Measurements from ENCODE around the gene ANO7.

Gene ANO7

DNA sequence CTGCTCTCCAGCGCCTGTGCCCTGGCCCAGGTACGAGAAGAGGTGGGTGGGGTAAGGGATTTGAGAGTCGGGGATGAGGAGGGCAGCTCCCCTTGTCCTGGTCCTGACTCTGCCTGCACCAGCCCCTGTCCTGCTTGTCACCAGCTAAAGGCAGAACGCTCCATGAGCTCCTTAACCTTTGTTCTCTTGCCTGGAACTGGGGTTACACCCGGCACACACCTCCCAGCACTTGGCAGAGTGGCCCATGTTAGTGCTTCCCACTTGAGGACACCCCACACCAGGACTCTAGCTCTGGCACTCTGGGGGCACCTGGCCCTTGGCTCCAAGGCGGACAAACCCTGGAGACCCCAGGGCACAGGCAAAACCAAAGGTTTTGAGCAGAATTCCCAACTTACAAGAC, 19.2 kb downstream of the ANO7 start:
- ATAC-seq = no peak
- TF ChIP-seq, protein P1, sequence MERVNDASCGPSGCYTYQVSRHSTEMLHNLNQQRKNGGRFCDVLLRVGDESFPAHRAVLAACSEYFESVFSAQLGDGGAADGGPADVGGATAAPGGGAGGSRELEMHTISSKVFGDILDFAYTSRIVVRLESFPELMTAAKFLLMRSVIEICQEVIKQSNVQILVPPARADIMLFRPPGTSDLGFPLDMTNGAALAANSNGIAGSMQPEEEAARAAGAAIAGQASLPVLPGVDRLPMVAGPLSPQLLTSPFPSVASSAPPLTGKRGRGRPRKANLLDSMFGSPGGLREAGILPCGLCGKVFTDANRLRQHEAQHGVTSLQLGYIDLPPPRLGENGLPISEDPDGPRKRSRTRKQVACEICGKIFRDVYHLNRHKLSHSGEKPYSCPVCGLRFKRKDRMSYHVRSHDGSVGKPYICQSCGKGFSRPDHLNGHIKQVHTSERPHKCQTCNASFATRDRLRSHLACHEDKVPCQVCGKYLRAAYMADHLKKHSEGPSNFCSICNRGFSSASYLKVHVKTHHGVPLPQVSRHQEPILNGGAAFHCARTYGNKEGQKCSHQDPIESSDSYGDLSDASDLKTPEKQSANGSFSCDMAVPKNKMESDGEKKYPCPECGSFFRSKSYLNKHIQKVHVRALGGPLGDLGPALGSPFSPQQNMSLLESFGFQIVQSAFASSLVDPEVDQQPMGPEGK (CRISPR knock-in tag; IDR thresholded peaks at IDR 0.05; ENCODE audit: borderline replicate concordance) = no peak
- TF ChIP-seq ZC3H10 (CRISPR knock-in tag; IDR thresholded peaks at IDR 0.05) = no peak
- TF ChIP-seq PPARA (CRISPR knock-in tag; IDR thresholded peaks at IDR 0.05; ENCODE audit: borderline replicate concordance) = no peak
- no peak for TF ChIP-seq ZFP30 (CRISPR knock-in tag; IDR thresholded peaks at IDR 0.05)
- TF ChIP-seq, protein P2, sequence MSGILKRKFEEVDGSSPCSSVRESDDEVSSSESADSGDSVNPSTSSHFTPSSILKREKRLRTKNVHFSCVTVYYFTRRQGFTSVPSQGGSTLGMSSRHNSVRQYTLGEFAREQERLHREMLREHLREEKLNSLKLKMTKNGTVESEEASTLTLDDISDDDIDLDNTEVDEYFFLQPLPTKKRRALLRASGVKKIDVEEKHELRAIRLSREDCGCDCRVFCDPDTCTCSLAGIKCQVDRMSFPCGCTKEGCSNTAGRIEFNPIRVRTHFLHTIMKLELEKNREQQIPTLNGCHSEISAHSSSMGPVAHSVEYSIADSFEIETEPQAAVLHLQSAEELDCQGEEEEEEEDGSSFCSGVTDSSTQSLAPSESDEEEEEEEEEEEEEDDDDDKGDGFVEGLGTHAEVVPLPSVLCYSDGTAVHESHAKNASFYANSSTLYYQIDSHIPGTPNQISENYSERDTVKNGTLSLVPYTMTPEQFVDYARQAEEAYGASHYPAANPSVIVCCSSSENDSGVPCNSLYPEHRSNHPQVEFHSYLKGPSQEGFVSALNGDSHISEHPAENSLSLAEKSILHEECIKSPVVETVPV (CRISPR knock-in tag; IDR thresholded peaks at IDR 0.05) = no peak
- no peak for TF ChIP-seq ZNF8 (CRISPR knock-in tag; IDR thresholded peaks at IDR 0.05)
- TF ChIP-seq SNAI2 (CRISPR knock-in tag; IDR thresholded peaks at IDR 0.05) = no peak
- TF ChIP-seq CSDC2 (CRISPR knock-in tag; IDR thresholded peaks at IDR 0.05) = no peak
- no peak for TF ChIP-seq ESRRG (CRISPR knock-in tag; IDR thresholded peaks at IDR 0.05)
- no peak for TF ChIP-seq TOX (CRISPR knock-in tag; IDR thresholded peaks at IDR 0.05; ENCODE audit: borderline replicate concordance)
- no peak for TF ChIP-seq TSHZ2 (CRISPR knock-in tag; IDR thresholded peaks at IDR 0.05)

DNA sequence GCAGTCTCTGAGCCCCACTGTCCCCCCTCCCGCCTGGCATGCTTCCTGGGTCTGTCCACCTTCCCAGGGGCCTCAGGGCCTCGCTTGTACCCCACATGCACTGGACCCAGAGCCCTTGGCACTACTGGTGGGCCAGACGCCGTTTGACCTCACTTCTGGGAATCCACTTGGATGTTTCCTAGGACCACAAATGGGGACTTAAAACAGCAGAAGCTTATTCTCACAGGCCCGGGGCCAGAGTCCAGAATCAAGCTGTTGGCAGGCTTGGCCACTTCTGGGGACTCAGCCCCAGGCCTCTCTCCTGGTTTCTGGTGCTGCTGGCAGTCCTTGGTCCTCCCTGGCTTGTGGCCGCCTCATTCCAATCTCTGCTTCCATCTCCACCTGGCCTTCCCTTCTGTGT, 19.6 kb downstream of the ANO7 start:
- TF ChIP-seq TCF4 (CRISPR knock-in tag; IDR thresholded peaks at IDR 0.05; ENCODE audit: borderline replicate concordance) (no peak), ARNTL (CRISPR knock-in tag; IDR thresholded peaks at IDR 0.05; ENCODE audit: borderline replicate concordance, low read depth) (no peak), BACH2 (CRISPR knock-in tag; IDR thresholded peaks at IDR 0.05; ENCODE audit: borderline replicate concordance) (no peak), ZFP3 (CRISPR knock-in tag; IDR thresholded peaks at IDR 0.05) (no peak), CSDC2 (CRISPR knock-in tag; IDR thresholded peaks at IDR 0.05) (no peak), TSHZ2 (CRISPR knock-in tag; IDR thresholded peaks at IDR 0.05) (no peak), TOX (CRISPR knock-in tag; IDR thresholded peaks at IDR 0.05; ENCODE audit: borderline replicate concordance) (no peak), ZNF565 (CRISPR knock-in tag; conservative IDR thresholded peaks at IDR 0.05; ENCODE audit: low read depth) (no peak), ISL1 (CRISPR knock-in tag; IDR thresholded peaks at IDR 0.05) (no peak)
- TF ChIP-seq, protein P1 (CRISPR knock-in tag; IDR thresholded peaks at IDR 0.05; ENCODE audit: borderline replicate concordance) = no peak
- no peak for ATAC-seq

DNA sequence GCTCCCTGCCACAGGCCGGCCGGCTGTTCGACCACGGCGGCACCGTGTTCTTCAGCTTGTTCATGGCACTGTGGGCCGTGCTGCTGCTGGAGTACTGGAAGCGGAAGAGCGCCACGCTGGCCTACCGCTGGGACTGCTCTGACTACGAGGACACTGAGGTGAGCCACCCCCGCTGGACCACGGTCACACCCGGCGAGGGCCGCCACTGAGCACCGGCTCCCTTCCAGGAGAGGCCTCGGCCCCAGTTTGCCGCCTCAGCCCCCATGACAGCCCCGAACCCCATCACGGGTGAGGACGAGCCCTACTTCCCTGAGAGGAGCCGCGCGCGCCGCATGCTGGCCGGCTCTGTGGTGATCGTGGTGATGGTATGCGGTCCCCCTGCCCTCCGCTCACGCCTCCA, 20.8 kb downstream of the ANO7 start:
- ATAC-seq = no peak

More for the DNA sequence above, 20.8 kb downstream of the ANO7 start:
- no peak for TF ChIP-seq BACH2 (CRISPR knock-in tag; IDR thresholded peaks at IDR 0.05; ENCODE audit: borderline replicate concordance)
- TF ChIP-seq PPARA (CRISPR knock-in tag; IDR thresholded peaks at IDR 0.05; ENCODE audit: borderline replicate concordance) = no peak
- TF ChIP-seq ZNF70 (CRISPR knock-in tag; IDR thresholded peaks at IDR 0.05) = no peak
- TF ChIP-seq TSHZ2 (CRISPR knock-in tag; IDR thresholded peaks at IDR 0.05) = no peak
- TF ChIP-seq ESRRG (CRISPR knock-in tag; IDR thresholded peaks at IDR 0.05) = no peak
- TF ChIP-seq ZNF565 (CRISPR knock-in tag; conservative IDR thresholded peaks at IDR 0.05; ENCODE audit: low read depth) = no peak
- TF ChIP-seq ARNTL (CRISPR knock-in tag; IDR thresholded peaks at IDR 0.05; ENCODE audit: borderline replicate concordance, low read depth) = no peak
- TF ChIP-seq, protein P2 (CRISPR knock-in tag; IDR thresholded peaks at IDR 0.05) = no peak
- no peak for TF ChIP-seq GLIS3 (CRISPR knock-in tag; IDR thresholded peaks at IDR 0.05)
- no peak for TF ChIP-seq ZFP30 (CRISPR knock-in tag; IDR thresholded peaks at IDR 0.05)

Data from SK-N-SH treated with all-trans-retinoic acid at 6 μM for 48 hours (cell line).